ENCODE measurements around the gene TGIF2. TPM values are rescaled to one million over a fixed set of nuclear protein-coding genes. Genes with fewer than 3 reads are reported as not detected.

TGIF2 gene
- total and polyA plus RNA-seq, 9 of the 15 experiments (the other 6 are each of a cell fraction or from before 2014, with no cell fraction given): 6.8 to 27.8 (median 15.7) TPM

GRCh38 chr20:36582821-36583220 is 9.4 kb downstream of the TGIF2 start:
- no peak for FAIRE-seq
- Histone ChIP-seq H3K9ac (ENCODE audit: insufficient read depth in 1 of 2, low read depth in 2 of 2, low read length in 2 of 2) (no peak overlapping the region), H3K27me3 (ENCODE audit: control insufficient read depth in 2 of 2, insufficient read depth in 2 of 2, low read length in 2 of 2) (no peaks in the 10 kb centered on the region), H3K4me2 (ENCODE audit: insufficient read depth, low read length) (no peak overlapping the region), H3K9me3 (replicated peaks; ENCODE audit: control insufficient read depth, insufficient read depth, low read depth, low read length) (no peaks in the 10 kb centered on the region), H3K4me3 (no peak overlapping the region), H4K20me1 (replicated peaks; ENCODE audit: control insufficient read depth, insufficient read depth, low read length) (peaks cover 5% of the 10 kb centered on the region), H3K79me2 (ENCODE audit: control insufficient read depth, insufficient read depth, low read length) (peaks cover 9% of the 10 kb centered on the region), H3K36me3 (ENCODE audit: control insufficient read depth, insufficient read depth, low read length) (peaks cover 46% of the 10 kb centered on the region; the same call in 2 of the 3 replicates), H3K27ac (ENCODE audit: extremely low read depth, low read depth, low read length) (no peak overlapping the region), H2AFZ (ENCODE audit: low read depth, low read length) (no peak overlapping the region), H3K4me1 (replicated peaks in 1 of 2; ENCODE audit: control insufficient read depth in 2 of 2, insufficient read depth in 2 of 2, low read length in 2 of 2) (no peaks in the 10 kb centered on the region; a peak in 1 of 5 replicates), H3K9me1 (ENCODE audit: control insufficient read depth, insufficient read depth, low read length) (no peaks in the 10 kb centered on the region)
- intact Hi-C loops (cut with micrococcal nuclease) (no loop called here), in situ Hi-C loops (cut with MboI) (no loop called here)
- WGBS (ENCODE audit: insufficient coverage, low coverage, missing lambda C conversion rate): 93% methylated on average over 4 of the region's 4 CpGs
- ATAC-seq: no peak
- no TSS peak for BruUV-seq (replicated peaks)
- CTCF ChIA-PET (ENCODE audit: low intra/inter-chr PET ratio): no interaction called here
- no peak for DNase-seq (ENCODE audit: extremely low read depth in 1 of 4, low spot score in 3 of 4)
- POLR2A ChIA-PET: no interaction called here
- TF ChIP-seq ZNF184 (CRISPR knock-in tag; IDR thresholded peaks at IDR 0.05): no peak
- TF ChIP-seq OTX1 (CRISPR knock-in tag; IDR thresholded peaks at IDR 0.05): no peak
- TF ChIP-seq, protein P1, sequence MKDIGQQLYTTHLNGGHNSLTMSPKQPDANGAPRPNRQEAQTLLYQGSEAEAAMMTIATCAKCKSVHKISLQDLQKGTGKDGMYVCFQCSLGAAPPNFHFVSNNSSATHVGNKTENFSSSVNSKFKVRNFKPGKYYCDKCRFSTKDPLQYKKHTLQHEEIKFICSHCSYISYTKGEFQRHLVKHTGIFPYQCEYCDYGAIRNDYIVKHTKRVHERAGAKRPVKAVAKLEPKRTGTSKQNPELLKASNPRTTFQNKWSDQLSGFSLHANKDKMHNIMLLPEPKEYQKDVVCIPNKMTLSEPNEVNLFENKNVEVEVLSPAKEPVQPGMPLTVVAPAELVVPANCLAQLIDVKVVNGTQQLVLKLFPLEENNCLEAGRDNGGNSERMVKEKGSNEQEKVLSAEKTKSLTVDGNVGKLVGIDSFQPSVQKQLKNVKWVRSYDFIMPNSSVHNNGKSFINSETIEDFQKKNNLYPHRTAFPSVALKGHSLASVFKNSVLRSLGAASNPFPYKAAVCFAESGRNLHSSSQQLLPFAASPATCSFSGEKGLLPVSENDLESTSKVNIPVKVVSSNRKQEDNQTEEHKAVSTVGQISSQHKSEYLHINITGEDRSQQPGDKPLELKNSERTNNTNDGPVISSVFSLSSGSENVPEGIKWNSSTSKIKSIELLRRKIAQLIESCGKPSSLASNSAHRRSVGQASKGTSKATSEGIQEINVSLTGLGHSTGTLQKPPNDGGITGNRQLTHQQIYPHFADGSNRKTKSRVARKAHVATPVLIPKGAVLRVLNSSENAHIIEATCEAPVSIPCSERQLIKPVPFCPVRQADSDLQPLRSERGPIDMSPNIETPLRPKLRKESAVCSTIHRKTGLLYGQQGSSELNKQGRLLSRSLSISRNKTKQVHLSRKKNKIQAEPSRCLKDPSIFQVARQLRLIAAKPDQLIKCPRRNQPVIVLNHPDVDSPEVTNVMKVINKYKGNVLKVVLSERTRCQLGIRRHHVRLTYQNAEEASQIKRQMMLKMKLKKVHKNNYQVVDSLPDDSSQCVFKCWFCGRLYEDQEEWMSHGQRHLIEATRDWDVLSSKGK (CRISPR knock-in tag; IDR thresholded peaks at IDR 0.05): no peak
- TF ChIP-seq DMBX1 (CRISPR knock-in tag; IDR thresholded peaks at IDR 0.05; ENCODE audit: borderline replicate concordance): no peak
- no peak for TF ChIP-seq FOXJ3 (CRISPR knock-in tag; IDR thresholded peaks at IDR 0.05)
- TF ChIP-seq ZFP91 (CRISPR knock-in tag; IDR thresholded peaks at IDR 0.05): no peak
- TF ChIP-seq, protein P2, sequence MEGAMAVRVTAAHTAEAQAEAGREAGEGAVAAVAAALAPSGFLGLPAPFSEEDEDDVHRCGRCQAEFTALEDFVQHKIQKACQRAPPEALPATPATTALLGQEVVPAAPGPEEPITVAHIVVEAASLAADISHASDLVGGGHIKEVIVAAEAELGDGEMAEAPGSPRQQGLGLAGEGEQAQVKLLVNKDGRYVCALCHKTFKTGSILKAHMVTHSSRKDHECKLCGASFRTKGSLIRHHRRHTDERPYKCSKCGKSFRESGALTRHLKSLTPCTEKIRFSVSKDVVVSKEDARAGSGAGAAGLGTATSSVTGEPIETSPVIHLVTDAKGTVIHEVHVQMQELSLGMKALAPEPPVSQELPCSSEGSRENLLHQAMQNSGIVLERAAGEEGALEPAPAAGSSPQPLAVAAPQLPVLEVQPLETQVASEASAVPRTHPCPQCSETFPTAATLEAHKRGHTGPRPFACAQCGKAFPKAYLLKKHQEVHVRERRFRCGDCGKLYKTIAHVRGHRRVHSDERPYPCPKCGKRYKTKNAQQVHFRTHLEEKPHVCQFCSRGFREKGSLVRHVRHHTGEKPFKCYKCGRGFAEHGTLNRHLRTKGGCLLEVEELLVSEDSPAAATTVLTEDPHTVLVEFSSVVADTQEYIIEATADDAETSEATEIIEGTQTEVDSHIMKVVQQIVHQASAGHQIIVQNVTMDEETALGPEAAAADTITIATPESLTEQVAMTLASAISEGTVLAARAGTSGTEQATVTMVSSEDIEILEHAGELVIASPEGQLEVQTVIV (CRISPR knock-in tag; IDR thresholded peaks at IDR 0.05; ENCODE audit: borderline replicate concordance): no peak
- TF ChIP-seq HDAC3 (IDR thresholded peaks at IDR 0.05; ENCODE audit: borderline replicate concordance, partially characterized antibody): no peak
- no peak for TF ChIP-seq SMAD1 (IDR thresholded peaks at IDR 0.05; ENCODE audit: low read depth, low read length, partially characterized antibody)
- no peak for TF ChIP-seq KLF1 (tag; IDR thresholded peaks at IDR 0.05)
- TF ChIP-seq, protein P3, sequence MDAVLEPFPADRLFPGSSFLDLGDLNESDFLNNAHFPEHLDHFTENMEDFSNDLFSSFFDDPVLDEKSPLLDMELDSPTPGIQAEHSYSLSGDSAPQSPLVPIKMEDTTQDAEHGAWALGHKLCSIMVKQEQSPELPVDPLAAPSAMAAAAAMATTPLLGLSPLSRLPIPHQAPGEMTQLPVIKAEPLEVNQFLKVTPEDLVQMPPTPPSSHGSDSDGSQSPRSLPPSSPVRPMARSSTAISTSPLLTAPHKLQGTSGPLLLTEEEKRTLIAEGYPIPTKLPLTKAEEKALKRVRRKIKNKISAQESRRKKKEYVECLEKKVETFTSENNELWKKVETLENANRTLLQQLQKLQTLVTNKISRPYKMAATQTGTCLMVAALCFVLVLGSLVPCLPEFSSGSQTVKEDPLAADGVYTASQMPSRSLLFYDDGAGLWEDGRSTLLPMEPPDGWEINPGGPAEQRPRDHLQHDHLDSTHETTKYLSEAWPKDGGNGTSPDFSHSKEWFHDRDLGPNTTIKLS (IDR thresholded peaks at IDR 0.05; ENCODE audit: borderline replicate concordance, low read depth): no peak

Data from K562 (cell line).